MCF 10A (cell line): ENCODE results near the gene RTL3. TPM values are rescaled to one million over a fixed set of nuclear protein-coding genes. Genes with fewer than 3 reads are reported as not detected.
"Not testable (repeated sequence)": the region's sequence is repeated elsewhere in the genome, so short reads cannot be mapped to it uniquely, and the experiment has no call there.

ENCODE experiments used
- BruUV-seq: library from RNA; stranded (reverse); fragments of 400-500 nt; replicated peaks from 2 replicates; lab custom pipeline; 2021; lab: Mats Ljungman, UMichigan
- CTCF ChIA-PET: fragments of 300-600 bp; sonication (Branson Sonifier 250); formaldehyde crosslinking; extraction: SDS; loops from one replicate; lab custom pipeline; 2021; ENCODE audit warnings: antibody characterized with exemption, inconsistent platforms; lab: Yijun Ruan, JAX
- POLR2A ChIA-PET: fragments of 300-600, 350-650 bp; sonication (Branson Sonifier 250); formaldehyde crosslinking; extraction: SDS; loops from one replicate; lab custom pipeline; 2020; ENCODE audit warnings: antibody characterized with exemption, inconsistent platforms; lab: Yijun Ruan, JAX
- DNase-seq: peaks from one replicate; pipeline ENCODE4 v3.0.0-alpha.2; 2018; ENCODE audit not compliant: unreplicated experiment
- H3K27ac Mint-ChIP-seq: one replicate; pipeline ENCODE4 v1.8.0; 2022; ENCODE audit warnings: mild to moderate bottlenecking, low read depth, mixed read lengths; ENCODE audit not compliant: unreplicated experiment
- H3K27me3 Mint-ChIP-seq: one replicate; pipeline ENCODE4 v1.8.0; 2022; ENCODE audit warnings: mixed read lengths; ENCODE audit not compliant: insufficient read depth, unreplicated experiment
- H3K36me3 Mint-ChIP-seq: one replicate; pipeline ENCODE4 v1.8.0; 2022; ENCODE audit warnings: mild to moderate bottlenecking, moderate library complexity, mixed read lengths; ENCODE audit not compliant: insufficient read depth, unreplicated experiment
- H3K4me1 Mint-ChIP-seq: one replicate; pipeline ENCODE4 v1.8.0; 2022; ENCODE audit warnings: mixed read lengths; ENCODE audit not compliant: insufficient read depth, unreplicated experiment
- H3K4me3 Mint-ChIP-seq: one replicate; pipeline ENCODE4 v1.8.0; 2022; ENCODE audit warnings: mild to moderate bottlenecking, moderate library complexity, mixed read lengths; ENCODE audit not compliant: unreplicated experiment
- H3K9me3 Mint-ChIP-seq: one replicate; pipeline ENCODE4 v1.8.0; 2022; ENCODE audit warnings: mixed read lengths; ENCODE audit not compliant: unreplicated experiment
- intact Hi-C: fragments of 100-400 bp; cut with micrococcal nuclease; formaldehyde crosslinking; loops from 2 replicates; pipeline ENCODE4 v1.14.1; 2022
- total RNA-seq: library from RNA; stranded (reverse); gene quantifications from 2 replicates; pipeline ENCODE4 v1.2.3, GENCODE V29; 2022
- TF ChIP-seq, protein P1 (sequence below): fragments of 200-600 bp; IDR thresholded peaks from one replicate; pipeline ENCODE4 v1.8.0; 2022; ENCODE audit warnings: antibody characterized with exemption, mild to moderate bottlenecking; ENCODE audit not compliant: unreplicated experiment

Gene RTL3
- total RNA-seq, 1 experiment from 2014 or later: not detected

- no peaks in the 10 kb centered on the region for H3K4me1 Mint-ChIP-seq
- TF ChIP-seq, protein P1, sequence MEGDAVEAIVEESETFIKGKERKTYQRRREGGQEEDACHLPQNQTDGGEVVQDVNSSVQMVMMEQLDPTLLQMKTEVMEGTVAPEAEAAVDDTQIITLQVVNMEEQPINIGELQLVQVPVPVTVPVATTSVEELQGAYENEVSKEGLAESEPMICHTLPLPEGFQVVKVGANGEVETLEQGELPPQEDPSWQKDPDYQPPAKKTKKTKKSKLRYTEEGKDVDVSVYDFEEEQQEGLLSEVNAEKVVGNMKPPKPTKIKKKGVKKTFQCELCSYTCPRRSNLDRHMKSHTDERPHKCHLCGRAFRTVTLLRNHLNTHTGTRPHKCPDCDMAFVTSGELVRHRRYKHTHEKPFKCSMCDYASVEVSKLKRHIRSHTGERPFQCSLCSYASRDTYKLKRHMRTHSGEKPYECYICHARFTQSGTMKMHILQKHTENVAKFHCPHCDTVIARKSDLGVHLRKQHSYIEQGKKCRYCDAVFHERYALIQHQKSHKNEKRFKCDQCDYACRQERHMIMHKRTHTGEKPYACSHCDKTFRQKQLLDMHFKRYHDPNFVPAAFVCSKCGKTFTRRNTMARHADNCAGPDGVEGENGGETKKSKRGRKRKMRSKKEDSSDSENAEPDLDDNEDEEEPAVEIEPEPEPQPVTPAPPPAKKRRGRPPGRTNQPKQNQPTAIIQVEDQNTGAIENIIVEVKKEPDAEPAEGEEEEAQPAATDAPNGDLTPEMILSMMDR: no peak
- CTCF ChIA-PET: no interaction called here
- peaks cover 31% of the 10 kb centered on the region for H3K9me3 Mint-ChIP-seq
- POLR2A ChIA-PET: no interaction called here
- no peaks in the 10 kb centered on the region for H3K27me3 Mint-ChIP-seq
- H3K36me3 Mint-ChIP-seq: peaks cover 6% of the 10 kb centered on the region
- no TSS peak for BruUV-seq
- no peak overlapping the region for H3K4me3 Mint-ChIP-seq
- H3K27ac Mint-ChIP-seq: no peak overlapping the region
- intact Hi-C loops: no loop called here
- no peak for DNase-seq
Observed at GRCh38 chrX:78643874-78644273, 15.3 kb downstream of the RTL3 start.

DNA sequence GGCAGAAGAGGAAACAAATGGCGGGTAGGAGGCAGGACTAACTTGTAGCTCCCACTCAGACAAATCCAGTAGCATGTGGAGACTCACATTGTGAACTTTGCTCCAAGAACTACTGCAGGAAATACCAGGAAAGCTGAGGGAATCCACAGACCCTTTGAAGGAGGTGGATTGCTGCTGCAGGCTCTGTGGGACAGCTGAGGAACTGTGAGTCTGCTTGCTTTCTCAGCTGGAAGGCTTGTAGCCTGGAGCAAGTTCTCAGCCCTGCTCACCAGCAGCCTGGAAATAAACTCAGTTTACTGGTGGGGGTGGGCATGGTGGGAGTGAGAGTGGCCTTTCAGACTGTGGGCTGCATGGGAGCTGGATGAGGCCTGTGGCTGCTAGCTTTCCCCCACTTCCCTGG lies 16.0 kb downstream of the RTL3 start:
- Mint-ChIP-seq H3K27ac (no peak overlapping the region), H3K36me3 (peaks cover 6% of the 10 kb centered on the region), H3K27me3 (no peaks in the 10 kb centered on the region), H3K4me3 (no peak overlapping the region), H3K4me1 (no peaks in the 10 kb centered on the region), H3K9me3 (peaks cover 31% of the 10 kb centered on the region)
- no peak for DNase-seq
- ChIA-PET POLR2A (no interaction called here), CTCF (no interaction called here)
- BruUV-seq: no TSS peak
- TF ChIP-seq, protein P1: no peak
- intact Hi-C loops: no loop called here

DNA sequence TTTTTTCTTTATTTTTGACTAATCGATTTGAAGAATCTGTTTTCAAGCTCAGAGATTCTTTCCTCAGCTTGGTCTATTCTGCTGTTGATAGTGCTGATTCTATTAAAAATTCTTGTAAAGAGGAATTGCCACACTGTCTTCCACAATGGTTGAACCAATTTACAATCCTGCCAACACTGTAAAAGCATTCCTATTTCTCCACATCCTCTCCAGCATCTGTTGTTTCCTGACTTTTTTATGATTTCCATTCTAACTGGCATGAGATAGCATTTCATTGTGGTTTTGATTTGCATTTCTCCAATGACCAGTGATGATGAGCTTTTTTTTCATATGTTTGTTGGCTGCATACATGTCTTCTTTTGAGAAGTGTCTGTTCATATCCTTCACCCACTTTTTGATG lies 23.0 kb downstream of the RTL3 start:
- POLR2A ChIA-PET, H3K27me3 Mint-ChIP-seq, CTCF ChIA-PET, H3K27ac Mint-ChIP-seq, H3K4me3 Mint-ChIP-seq, intact Hi-C loops, DNase-seq, H3K36me3 Mint-ChIP-seq, H3K4me1 Mint-ChIP-seq, BruUV-seq: not testable (repeated sequence)
- peaks cover 21% of the 10 kb centered on the region for H3K9me3 Mint-ChIP-seq

- Mint-ChIP-seq H3K27ac (no peak overlapping the region), H3K4me1 (no peaks in the 10 kb centered on the region), H3K9me3 (no peaks in the 10 kb centered on the region), H3K36me3 (no peaks in the 10 kb centered on the region), H3K27me3 (no peaks in the 10 kb centered on the region), H3K4me3 (no peak overlapping the region)
- ChIA-PET CTCF (no interaction called here), POLR2A (no interaction called here)
- no peak for DNase-seq
- BruUV-seq: no TSS peak
- intact Hi-C loops: no loop called here
- TF ChIP-seq, protein P1: no peak
Observed at GRCh38 chrX:78624962-78625909, 33.9 kb downstream of the RTL3 start.
